ENCODE results near the gene FN3KRP. TPM values are rescaled to one million over a fixed set of nuclear protein-coding genes. Genes with fewer than 3 reads are reported as not detected.

FN3KRP gene, protein sequence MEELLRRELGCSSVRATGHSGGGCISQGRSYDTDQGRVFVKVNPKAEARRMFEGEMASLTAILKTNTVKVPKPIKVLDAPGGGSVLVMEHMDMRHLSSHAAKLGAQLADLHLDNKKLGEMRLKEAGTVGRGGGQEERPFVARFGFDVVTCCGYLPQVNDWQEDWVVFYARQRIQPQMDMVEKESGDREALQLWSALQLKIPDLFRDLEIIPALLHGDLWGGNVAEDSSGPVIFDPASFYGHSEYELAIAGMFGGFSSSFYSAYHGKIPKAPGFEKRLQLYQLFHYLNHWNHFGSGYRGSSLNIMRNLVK
- 58.6 to 61.8 TPM (median 59.5 TPM) in 5 replicates for total RNA-seq (2022; extraction: Qiagen RNA extraction; ENCODE audit: low read depth)

DNA sequence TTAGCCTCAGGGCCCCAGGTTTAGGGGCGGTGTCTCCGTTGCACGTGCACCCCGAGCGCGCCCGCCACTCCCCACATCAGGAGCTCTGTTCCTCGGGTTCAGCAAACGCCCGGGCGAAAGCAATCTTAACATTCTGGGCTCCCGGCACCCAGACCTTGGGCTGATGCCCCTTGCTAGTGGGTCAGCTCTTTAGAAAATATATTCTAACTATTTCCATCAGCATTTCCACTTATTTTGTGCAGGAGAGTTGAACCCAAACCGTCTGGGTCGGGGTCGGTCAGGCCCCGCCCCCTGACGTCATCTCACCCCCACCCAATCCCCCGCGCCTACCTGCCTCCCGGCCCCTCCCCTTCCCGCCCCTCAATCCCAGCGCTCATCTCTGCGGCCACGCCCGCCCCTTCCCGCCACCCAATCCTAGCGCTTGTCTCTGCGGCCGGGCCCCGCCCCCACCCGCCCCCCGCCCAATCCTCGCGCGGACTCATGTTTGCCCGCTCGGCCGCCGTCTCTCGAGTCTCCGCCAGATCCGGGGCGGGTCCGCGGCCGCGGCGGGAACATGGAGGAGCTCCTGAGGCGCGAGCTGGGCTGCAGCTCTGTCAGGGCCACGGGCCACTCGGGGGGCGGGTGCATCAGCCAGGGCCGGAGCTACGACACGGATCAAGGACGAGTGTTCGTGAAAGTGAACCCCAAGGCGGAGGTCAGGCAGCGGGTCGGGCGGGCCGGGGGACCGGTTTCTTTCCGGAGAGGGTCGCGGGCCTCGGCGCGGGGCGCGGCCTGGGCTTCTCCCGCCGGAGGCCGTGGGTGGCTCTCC, at the start of gene FN3KRP:
Gene FN3KRP (plus strand): TSS at position 504 of the 808 bp plus-strand sequence. CDS start 50 bp downstream, at position 554.

DNA sequence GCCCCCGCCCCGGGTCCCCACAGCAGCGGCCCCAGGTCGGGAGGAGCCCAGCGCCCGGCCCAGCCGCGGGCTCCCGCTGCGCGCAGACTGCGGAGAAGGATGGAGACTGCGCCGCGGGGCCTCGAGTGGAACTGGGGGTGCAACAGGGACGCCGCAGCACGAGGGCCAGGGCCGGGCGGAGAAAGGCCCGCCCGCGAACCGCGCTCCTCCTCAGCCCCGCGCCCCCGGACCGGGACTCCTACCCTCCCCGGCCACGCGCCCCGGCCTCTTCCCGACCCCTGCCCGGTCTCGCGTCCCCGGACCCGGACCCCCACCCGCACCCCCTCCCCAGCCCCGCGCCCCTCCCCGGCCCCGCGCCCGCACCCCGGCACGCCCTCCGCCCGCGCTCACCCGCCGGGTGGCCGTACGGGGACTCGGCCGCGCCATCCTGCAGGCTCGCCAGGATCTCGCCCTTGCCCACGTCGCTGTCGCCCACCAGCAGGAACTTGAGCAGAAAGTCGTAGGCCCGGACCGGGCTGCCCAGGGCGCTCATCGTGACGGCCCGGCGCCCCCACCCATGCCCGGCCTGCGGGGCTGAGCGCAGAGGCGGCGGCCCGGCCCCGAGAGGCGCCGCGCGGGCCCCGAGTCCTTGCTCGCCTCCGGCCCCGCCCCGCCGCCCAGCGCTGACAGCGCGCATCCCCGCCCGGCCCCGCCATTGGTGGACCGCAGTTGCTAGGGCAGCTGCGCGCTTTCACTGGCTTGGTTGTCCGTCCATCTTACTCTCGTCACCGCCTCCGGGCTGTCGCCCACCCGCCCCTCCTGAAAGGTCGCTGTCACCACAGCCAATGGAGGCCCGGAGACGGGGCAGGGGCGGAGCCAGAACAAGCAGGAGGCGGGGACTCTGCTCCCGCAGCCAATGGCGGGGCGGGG, 18.2 kb upstream of the FN3KRP start, which contains the start of gene RAB40B:
Gene RAB40B (minus strand): TSS at position 634 of the 909 bp plus-strand sequence. CDS start 102 bp downstream, at position 532.

DNA sequence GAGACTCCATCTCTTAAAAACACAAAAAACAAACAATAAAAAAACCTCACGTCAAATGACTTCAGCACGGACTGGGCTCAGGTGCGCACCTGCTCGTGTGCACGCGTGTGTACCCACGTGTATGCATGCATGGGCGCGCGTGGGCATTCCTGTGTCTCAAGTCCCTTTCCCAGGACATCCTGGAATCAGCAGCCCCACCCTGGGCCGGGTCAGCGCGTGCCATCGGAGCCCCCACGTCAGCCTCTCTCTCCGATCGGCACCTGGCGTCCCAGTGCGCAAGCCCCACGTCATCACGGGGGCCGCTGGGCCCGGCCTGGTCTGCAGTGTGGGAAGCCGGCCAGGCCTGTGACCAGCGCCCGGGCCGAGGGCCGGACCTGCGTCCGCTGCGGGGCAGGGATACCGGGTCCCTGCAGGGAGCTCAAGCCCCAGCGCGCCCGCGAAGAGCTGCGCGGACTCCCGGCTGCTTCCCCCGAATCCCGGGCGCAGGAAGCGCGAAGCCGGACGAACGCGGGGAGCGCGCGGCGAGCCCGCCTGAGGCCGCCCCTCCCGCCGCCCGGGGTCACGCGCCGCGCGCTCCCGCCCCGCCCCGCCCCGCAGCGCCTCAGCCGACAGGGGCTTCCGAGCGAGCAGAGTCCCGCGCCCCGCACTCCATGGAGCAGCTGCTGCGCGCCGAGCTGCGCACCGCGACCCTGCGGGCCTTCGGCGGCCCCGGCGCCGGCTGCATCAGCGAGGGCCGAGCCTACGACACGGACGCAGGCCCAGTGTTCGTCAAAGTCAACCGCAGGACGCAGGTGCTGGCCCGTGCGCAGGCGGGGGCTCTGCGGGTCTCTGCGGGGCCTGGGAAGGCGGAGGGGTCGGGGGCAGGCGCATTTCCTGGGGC, 18.7 kb downstream of the FN3KRP start, which contains the start of gene FN3K:
Gene FN3K (plus strand): TSS at position 629 of the 880 bp plus-strand sequence. CDS start 22 bp downstream, at position 651.

DNA sequence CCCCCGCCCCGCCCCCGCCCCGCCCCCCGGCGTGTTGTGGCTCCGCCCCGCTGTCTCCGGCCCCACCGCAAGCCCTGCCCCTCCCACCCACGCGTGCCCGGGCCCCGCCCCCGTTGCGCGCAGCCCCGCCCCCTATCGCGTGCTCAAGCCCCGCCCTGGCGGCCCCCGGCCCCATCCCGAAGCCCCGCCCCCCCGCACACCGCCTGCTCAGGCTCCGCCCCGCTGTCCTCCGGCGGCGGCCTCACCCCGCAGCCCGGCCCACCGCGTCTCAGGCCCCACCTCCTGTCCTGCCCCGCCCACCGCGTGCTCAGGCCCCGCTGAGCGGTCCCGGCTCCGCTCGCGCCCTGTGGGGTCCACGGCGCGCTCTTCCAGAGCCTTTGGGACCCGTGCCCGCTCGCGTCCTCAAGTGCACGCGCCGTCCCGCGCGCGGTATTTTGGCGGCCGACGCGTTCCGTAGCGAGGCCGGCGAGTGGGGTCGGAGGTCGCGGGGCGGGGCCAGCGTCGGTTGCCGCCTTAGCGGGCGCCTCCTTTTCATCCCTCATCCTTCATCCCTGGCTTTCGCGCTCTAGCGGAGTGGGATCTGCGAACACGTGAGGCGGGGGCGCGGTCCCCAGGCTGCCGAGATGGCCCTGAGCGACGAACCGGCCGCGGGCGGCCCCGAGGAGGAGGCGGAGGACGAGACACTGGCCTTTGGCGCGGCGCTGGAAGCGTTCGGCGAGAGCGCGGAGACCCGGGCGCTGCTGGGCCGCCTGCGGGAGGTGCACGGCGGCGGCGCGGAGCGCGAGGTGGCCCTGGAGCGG, 35.3 kb downstream of the FN3KRP start, which contains the start of gene TBCD:
Gene TBCD (plus strand): TSS at position 495 of the 800 bp plus-strand sequence. CDS start 129 bp downstream, at position 624.

Other genes starting within 250 kb of the FN3KRP start
- 43.3 to 56.8 TPM (median 53.5 TPM) in 5 replicates for gene FOXK2, start 197.0 kb upstream of the FN3KRP start, total RNA-seq (2022; extraction: Qiagen RNA extraction; ENCODE audit: low read depth)
- gene WDR45B, start 68.3 kb upstream of the FN3KRP start, total RNA-seq (2022; extraction: Qiagen RNA extraction; ENCODE audit: low read depth), result 94.6 to 101 TPM (median 95.7 TPM) in 5 replicates
- 16.1 to 18.2 TPM (median 17.2 TPM) in 5 replicates for gene RAB40B, start 18.0 kb upstream of the FN3KRP start, total RNA-seq (2022; extraction: Qiagen RNA extraction; ENCODE audit: low read depth)
- 6.4 to 10.0 TPM (median 7.8 TPM) in 5 replicates for gene FN3K, start 18.9 kb downstream of the FN3KRP start, total RNA-seq (2022; extraction: Qiagen RNA extraction; ENCODE audit: low read depth)
- 59.5 to 82.0 TPM (median 75.3 TPM) in 5 replicates for gene TBCD, start 35.4 kb downstream of the FN3KRP start, total RNA-seq (2022; extraction: Qiagen RNA extraction; ENCODE audit: low read depth)
- gene ZNF750, start 123.3 kb downstream of the FN3KRP start, total RNA-seq (2022; extraction: Qiagen RNA extraction; ENCODE audit: low read depth), result not detected in 5 replicates